Astrocyte (in vitro differentiated cells and primary cell): Measurements from ENCODE around the gene ZNF773. TPM values are rescaled to one million over a fixed set of nuclear protein-coding genes. Genes with fewer than 3 reads are reported as not detected.
"Not testable (repeated sequence)": the region's sequence is repeated elsewhere in the genome, so short reads cannot be mapped to it uniquely, and the experiment has no call there.

Experiments
- DNase-seq: peaks from one replicate; pipeline ENCODE4 v3.0.0-alpha.2; 2010; ENCODE audit warnings: low read depth
- FAIRE-seq: peaks from 2 replicates; lab custom pipeline; 2011; peaks lifted over from hg19 to GRCh38; lab: Jason Lieb, UNC
- H2AFZ ChIP-seq: 2 replicates; pipeline ENCODE4 v1.6.0; 2012; ENCODE audit warnings: low read depth, low read length, inconsistent platforms
- H3K27ac ChIP-seq: 2 replicates; pipeline ENCODE4 v1.5.1; 2011; ENCODE audit warnings: low read depth, low read length, inconsistent platforms
- H3K27me3 ChIP-seq: 2 replicates; pipeline ENCODE4 v1.6.0; 2011; ENCODE audit warnings: low read length, inconsistent platforms; ENCODE audit not compliant: insufficient read depth
- H3K36me3 ChIP-seq: 2 replicates; pipeline ENCODE4 v1.5.1; 2011; ENCODE audit warnings: low read length, inconsistent platforms; ENCODE audit not compliant: insufficient read depth
- H3K4me1 ChIP-seq: 2 replicates; pipeline ENCODE4 v1.5.1; 2011; ENCODE audit warnings: low read length, inconsistent platforms; ENCODE audit not compliant: insufficient read depth
- H3K4me2 ChIP-seq: 2 replicates; pipeline ENCODE4 v1.6.0; 2012; ENCODE audit warnings: low read length, inconsistent platforms
- H3K4me3 ChIP-seq: 2 replicates; pipeline ENCODE4 v1.5.1; 2011; ENCODE audit warnings: low read depth, mild to moderate bottlenecking, low read length, inconsistent platforms; ENCODE audit not compliant: insufficient read depth
- H3K79me2 ChIP-seq: 2 replicates; pipeline ENCODE4 v1.6.0; 2012; ENCODE audit warnings: mild to moderate bottlenecking, low read length, inconsistent platforms; ENCODE audit not compliant: insufficient read depth
- H3K9ac ChIP-seq: 2 replicates; pipeline ENCODE4 v1.6.0; 2012; ENCODE audit warnings: mild to moderate bottlenecking, low read length, inconsistent platforms
- H3K9me3 ChIP-seq: 2 replicates; pipeline ENCODE4 v1.5.1; 2012; ENCODE audit warnings: low read depth, mild to moderate bottlenecking, low read length, inconsistent platforms; ENCODE audit not compliant: insufficient read depth
- H4K20me1 ChIP-seq: 2 replicates; pipeline ENCODE4 v1.6.0; 2012; ENCODE audit warnings: low read length, inconsistent platforms; ENCODE audit not compliant: insufficient read depth
- H3K27ac Mint-ChIP-seq: one replicate; pipeline ENCODE4 v1.8.0; 2021; ENCODE audit warnings: mild to moderate bottlenecking, mixed read lengths; ENCODE audit not compliant: unreplicated experiment
- H3K27me3 Mint-ChIP-seq: one replicate; pipeline ENCODE4 v1.8.0; 2021; ENCODE audit warnings: low read depth, mixed read lengths; ENCODE audit not compliant: unreplicated experiment
- H3K36me3 Mint-ChIP-seq: one replicate; pipeline ENCODE4 v1.8.0; 2021; ENCODE audit warnings: low read depth, mixed read lengths; ENCODE audit not compliant: unreplicated experiment
- H3K4me1 Mint-ChIP-seq: one replicate; pipeline ENCODE4 v1.8.0; 2021; ENCODE audit warnings: low read depth, mixed read lengths; ENCODE audit not compliant: unreplicated experiment
- H3K4me3 Mint-ChIP-seq: one replicate; pipeline ENCODE4 v1.8.0; 2021; ENCODE audit warnings: mild to moderate bottlenecking, moderate library complexity, mixed read lengths; ENCODE audit not compliant: unreplicated experiment
- H3K9me3 Mint-ChIP-seq: one replicate; pipeline ENCODE4 v1.8.0; 2021; ENCODE audit warnings: mild to moderate bottlenecking, mixed read lengths; ENCODE audit not compliant: unreplicated experiment
- total RNA-seq: library from RNA; stranded (reverse); gene quantifications from 2 replicates; pipeline ENCODE4 v1.2.1, GENCODE V29; 2021

ZNF773 gene
- total RNA-seq, 1 donor from 2014 or later: 11.4 TPM

DNA sequence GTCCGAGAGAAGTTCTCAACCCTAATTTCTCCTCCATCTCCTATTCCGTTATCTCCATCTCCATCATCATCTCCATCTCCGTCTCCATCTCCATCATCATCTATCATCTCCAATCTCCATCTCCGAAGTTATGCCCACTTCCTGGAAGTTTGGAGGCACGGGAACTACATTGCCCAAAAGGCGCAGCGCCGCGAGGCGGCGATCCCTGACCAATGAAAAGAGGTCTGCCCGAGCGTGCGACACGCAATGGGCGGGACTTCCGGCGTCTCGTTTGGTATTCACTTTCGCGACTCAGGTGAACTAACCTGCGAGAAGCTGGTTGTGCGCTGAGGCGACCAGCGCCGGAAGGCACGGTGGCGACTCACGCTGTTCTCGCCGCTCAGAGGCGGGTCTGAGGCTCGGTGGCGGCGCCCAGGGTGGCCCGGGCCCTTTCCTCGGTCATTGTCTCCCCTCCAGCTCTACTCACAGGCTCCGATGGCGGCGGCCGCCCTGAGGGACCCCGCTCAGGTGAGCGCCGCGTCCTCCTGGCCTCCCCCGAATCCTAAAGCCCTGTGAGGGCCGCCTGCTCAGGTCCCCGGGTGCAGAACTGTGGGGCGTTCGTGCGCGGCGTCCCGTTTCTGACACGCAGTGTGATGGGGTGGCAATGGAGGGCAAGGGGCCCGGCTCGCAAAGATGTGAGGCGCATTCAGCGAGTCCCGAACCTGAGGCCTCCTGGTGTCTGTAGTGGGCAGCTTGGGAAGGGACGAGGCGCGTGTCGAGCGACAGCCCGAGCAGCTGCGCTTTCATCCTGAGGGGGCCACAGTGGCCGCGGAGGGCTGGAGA is 12.1 kb upstream of the ZNF773 start, which contains the start of gene ZNF419:
ZNF419 (plus strand) TSS at position 274 of the 822 bp plus-strand sequence; CDS start at position 475, 201 bp downstream.
- H3K36me3 ChIP-seq, H3K4me1 ChIP-seq, H3K9me3 Mint-ChIP-seq, H4K20me1 ChIP-seq, H3K27me3 ChIP-seq, H3K4me1 Mint-ChIP-seq: not testable (repeated sequence)
- peak within 1 kb of the TSS; percentile 82 for H3K9ac ChIP-seq
- Mint-ChIP-seq H3K4me3 (peak within 1 kb of the TSS; percentile 94), H3K36me3 (peaks cover 19% of the 10 kb centered on the region), H3K27me3 (peaks cover 11% of the 10 kb centered on the region), H3K27ac (peak within 1 kb of the TSS; percentile 67)
- H2AFZ ChIP-seq: peak within 1 kb of the TSS; percentile 82
- peak within 1 kb of the TSS; percentile 13 for H3K27ac ChIP-seq
- DNase-seq (peak; percentile 66), FAIRE-seq (peak; percentile 89)
- H3K79me2 ChIP-seq: peaks cover 14% of the 10 kb centered on the region
- peak within 1 kb of the TSS; percentile 80 for H3K4me2 ChIP-seq
- H3K9me3 ChIP-seq: peaks cover 26% of the 10 kb centered on the region
- peak within 1 kb of the TSS; percentile 96 for H3K4me3 ChIP-seq

DNA sequence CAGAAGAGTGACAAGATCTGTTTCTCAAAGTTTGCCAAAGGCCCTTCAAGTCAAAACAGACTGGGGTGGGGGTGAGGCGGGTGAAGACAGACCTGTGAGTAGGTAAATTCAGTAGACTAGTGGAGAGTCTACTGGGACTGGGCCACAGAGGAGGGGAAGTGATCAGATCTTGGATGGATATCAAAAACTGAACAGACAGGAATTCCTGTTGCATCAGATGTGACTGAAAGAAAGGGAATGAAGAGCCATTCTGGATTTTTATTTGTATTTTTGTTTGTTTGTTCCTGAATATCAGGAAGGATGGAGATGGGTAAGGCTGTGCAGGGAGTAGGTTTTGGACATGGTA is 11.5 kb upstream of the ZNF773 start:
- H3K4me3 ChIP-seq: peak overlapping the region; percentile 33

DNA sequence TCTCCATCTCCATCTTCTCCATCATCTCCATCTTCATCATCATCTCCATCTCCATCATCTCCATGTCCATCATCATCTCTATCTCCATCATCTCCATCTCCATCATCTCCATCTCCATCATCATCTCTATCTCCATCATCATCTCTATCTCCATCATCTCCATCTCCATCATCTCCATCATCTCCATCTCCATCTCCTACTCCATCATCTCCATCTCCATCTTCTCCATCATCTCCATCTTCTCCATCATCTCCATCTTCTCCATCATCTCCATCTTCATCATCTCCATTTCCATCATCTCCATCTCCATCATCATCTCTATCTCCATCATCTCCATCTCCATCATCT is 432 bp upstream of the ZNF773 start:
- not testable (repeated sequence) for H3K27ac ChIP-seq, FAIRE-seq, H3K27ac Mint-ChIP-seq, H3K27me3 ChIP-seq, H4K20me1 ChIP-seq, H3K4me1 ChIP-seq, H3K27me3 Mint-ChIP-seq, H3K4me3 ChIP-seq, H2AFZ ChIP-seq, H3K9ac ChIP-seq, H3K4me1 Mint-ChIP-seq, DNase-seq
- Mint-ChIP-seq H3K4me3 (peak overlapping the region; percentile 92), H3K36me3 (peaks cover 29% of the 10 kb centered on the region), H3K9me3 (peaks cover 18% of the 10 kb centered on the region)
- Histone ChIP-seq H3K4me2 (peak overlapping the region; percentile 79), H3K36me3 (peaks cover 10% of the 10 kb centered on the region), H3K9me3 (peaks cover 11% of the 10 kb centered on the region), H3K79me2 (peaks cover 35% of the 10 kb centered on the region)

More for the DNA sequence above, 11.5 kb upstream of the ZNF773 start:
- H3K9ac ChIP-seq: peak overlapping the region; percentile 23
- H3K79me2 ChIP-seq: peaks cover 14% of the 10 kb centered on the region
- H3K4me1 ChIP-seq, H3K4me1 Mint-ChIP-seq, DNase-seq, H3K27ac ChIP-seq, FAIRE-seq, H2AFZ ChIP-seq, H3K27me3 ChIP-seq, H4K20me1 ChIP-seq, H3K36me3 ChIP-seq: not testable (repeated sequence)
- Mint-ChIP-seq H3K27me3 (peaks cover 11% of the 10 kb centered on the region), H3K36me3 (peaks cover 24% of the 10 kb centered on the region), H3K4me3 (peak overlapping the region; percentile 94), H3K9me3 (peaks cover 12% of the 10 kb centered on the region), H3K27ac (peak overlapping the region; percentile 67)
- peak overlapping the region; percentile 80 for H3K4me2 ChIP-seq
- peaks cover 32% of the 10 kb centered on the region for H3K9me3 ChIP-seq

DNA sequence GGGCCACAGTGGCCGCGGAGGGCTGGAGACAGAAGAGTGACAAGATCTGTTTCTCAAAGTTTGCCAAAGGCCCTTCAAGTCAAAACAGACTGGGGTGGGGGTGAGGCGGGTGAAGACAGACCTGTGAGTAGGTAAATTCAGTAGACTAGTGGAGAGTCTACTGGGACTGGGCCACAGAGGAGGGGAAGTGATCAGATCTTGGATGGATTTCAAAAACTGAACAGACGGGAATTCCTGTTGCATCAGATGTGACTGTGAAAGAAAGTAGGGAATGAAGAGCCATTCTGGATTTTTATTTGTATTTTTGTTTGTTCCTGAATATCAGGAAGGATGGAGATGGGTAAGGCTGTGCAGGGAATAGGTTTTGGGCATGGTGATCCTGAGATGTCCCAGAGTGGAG is 662 bp downstream of the ZNF773 start:
- Mint-ChIP-seq H3K9me3 (peaks cover 18% of the 10 kb centered on the region), H3K27ac (peak overlapping the region; percentile 37), H3K4me3 (peak overlapping the region; percentile 92), H3K36me3 (peaks cover 30% of the 10 kb centered on the region)
- Histone ChIP-seq H3K9me3 (peaks cover 10% of the 10 kb centered on the region), H3K9ac (peak overlapping the region; percentile 46), H3K4me2 (peak overlapping the region; percentile 80), H3K79me2 (peaks cover 36% of the 10 kb centered on the region), H3K4me3 (peak overlapping the region; percentile 51)
- not testable (repeated sequence) for FAIRE-seq, H3K36me3 ChIP-seq, H3K4me1 Mint-ChIP-seq, H3K27me3 ChIP-seq, H4K20me1 ChIP-seq, H3K27ac ChIP-seq, H3K27me3 Mint-ChIP-seq, H3K4me1 ChIP-seq, H2AFZ ChIP-seq
- peak; percentile 12 for DNase-seq
